NCI-H1417 (cell line): ENCODE data around the gene ZNF831.

Source experiments
- DNase-seq, 3 experiments: peaks; one replicate each; lab custom pipeline; 2025; lab: John Stamatoyannopoulos, UW

ZNF831 gene

DNA sequence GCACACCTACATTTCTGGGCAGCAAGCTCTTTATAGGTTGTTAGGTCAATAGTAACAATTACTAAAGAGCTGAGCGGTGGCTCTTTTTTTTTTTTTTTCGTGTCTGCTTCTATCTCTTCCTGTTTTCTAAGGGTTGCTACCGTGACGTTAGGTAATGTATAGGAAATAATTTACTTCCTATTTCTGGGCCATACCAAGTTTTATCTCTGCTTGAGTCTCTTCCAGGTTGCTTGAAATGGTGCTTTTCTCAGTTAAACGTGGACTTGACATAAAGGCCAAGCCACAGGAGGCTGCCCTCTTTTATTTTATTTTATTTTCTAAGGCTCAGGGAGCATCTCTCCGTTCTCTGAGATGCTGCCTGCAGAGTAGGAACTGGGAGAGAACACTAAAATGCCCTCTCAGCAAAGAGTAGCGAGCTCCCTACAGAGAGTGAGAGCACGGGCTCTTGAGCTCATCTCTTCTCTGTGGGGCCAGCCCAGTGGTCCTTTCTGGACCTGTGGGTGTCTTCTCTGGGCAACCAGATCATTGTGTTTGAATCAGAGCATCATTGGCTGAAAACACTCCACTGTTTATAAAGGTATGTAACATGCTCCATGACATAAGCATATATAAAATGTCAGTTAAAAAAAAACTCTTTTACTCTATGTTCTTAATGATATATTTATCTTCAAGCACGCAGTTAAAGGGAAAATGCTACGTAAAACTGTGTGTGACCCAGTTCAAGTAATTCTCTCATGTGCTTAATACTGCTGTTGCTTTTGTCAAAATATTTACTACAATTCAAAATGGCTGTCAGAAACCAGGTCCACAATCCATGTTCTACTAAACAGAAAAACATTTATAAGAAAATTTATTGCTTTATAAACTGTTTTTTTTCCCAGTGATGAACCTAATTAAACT, at the start of gene ZNF831:
TSS of gene ZNF831 (plus strand) at position 191 of the 900 bp plus-strand sequence. CDS start 27,199 bp downstream, outside the sequence.
- DNase-seq: no peak

DNA sequence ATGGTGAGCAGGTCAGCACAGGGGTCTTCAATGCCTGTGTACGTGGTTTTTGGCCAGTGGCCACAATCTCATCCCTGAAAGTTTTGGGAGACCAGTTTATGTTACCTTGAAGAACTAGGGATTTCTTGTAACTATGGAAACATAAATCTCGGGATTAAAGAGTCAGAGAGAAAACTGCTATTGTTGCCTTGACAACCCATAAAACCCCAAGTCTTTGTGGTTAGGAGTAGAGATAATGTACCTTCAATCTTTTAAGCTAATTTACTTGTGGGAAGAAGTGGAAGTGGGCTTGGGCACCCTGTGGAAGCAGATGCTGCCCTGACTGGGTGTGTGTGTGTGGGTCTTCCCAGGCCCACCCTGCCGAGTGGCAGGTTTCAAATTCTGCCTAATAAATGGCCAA, 46.1 kb upstream of the ZNF831 start:
- no peak for DNase-seq

DNA sequence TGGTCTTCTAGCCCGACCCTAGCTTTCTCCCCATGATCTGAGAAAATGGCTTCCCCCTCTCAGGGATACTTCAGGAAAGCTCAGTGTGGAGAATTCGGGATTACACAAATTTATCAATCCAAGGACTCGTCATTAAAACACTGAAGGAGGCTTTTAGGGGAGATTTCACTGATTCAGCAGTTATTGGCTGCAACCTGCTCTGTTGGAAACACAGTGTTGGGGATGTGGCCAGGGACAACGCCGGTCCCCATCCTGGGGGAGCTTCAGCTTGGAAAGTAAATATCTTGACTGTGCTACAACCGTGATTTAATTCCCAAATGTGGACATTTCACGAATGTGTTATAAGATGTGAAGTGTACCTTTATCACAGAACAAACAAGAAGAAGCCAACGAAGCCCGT, 44.8 kb upstream of the ZNF831 start:
- DNase-seq: no peak

DNA sequence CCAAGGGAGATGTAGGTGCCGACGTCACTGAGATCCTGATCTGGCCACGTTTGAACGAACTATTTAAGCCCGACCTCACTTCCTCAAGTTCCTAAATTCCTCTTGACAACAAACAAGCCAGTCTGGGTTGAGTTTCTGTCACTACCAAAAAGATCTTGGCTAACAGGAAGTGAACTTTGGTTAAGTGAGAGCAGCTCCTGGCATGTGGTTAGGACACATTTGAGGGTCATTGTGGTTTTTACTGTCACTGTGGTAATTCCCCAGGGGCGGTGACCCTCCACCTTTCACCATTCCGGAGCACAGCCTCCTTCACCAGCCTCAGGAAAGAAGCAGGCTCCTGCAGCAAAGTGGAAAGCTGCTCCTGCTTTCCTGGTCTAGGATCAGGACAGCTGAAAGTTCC, 43.1 kb upstream of the ZNF831 start:
- DNase-seq: no peak

DNA sequence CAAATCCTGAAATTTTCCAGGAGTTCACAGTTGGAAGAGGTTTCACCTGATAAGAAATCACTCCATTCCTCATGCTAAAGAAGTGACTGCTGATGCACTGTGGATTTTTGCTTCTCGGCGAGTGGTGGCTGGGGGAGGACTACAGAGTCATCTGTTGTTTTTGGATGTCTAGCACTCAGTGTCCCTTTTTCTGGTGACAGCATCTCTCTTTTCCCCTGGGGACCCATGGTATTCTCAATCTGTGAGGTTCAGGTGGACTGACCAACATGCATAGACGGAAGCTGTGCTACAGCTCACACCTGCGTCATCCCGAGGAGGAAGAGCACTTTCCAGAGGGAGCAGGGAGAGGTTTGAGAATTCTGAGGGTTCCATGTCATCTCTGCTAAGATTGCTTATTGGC, 42.7 kb upstream of the ZNF831 start:
- DNase-seq: no peak

DNA sequence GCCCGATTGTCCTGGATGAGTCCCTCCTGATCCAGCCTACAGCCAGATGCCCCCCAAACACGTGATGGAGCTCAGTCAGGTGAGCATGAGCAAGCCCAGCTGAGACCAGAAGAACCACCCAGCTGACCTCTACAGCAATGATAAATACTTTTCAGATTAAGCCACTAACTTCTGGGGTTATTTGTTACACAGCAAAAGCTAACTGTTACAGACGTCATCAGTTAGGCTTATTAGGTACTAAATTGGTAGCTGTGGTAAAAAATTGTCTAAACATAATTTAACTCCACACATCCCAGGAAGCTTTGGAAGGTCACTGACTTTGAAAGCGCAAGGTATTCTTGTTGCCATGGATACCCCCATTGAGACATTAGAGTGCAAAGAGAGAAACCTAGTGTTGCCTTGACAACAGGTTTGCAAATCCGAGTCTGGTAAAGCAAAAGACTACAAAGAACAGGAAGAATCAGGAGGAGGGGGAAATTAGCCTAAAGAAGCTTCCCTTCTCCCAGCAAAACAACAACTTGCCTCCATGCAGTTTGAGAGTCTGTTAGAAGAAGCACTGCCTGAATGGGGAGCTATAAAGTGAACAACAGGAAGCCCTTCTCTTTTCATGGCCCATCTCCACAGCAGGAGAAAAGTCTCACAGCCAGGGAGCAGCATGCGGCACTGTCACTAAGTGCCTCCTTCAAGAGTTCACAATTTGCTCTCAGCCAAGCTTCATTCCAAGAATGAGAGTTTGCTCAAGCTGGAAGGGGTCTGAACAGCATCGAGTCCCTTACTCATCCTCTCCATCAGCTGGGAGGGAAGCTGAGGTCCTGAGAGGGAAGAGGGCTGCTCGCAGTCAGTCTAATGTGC, 41.7 kb upstream of the ZNF831 start:
- DNase-seq: peak; percentile 40 to 77 (median 75)

DNA sequence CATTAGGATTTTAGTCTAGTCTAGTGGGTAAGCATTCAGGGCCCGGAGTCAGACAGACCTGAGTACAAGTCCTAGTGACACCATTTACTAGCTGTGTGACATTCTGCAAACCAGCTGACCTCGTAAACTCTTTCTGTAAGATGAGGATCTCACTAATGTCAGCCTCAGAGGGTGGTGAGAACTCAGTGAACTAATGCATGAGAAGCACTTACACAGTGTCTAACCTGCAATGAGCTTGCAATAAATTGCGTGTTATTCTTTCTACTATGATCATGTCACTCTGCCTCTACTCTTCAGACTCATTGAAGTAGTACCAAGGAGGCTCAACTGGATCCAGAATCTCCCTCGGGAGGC, 41.1 kb upstream of the ZNF831 start:
- DNase-seq: peak in 1 of 3 experiments; percentile 64

DNA sequence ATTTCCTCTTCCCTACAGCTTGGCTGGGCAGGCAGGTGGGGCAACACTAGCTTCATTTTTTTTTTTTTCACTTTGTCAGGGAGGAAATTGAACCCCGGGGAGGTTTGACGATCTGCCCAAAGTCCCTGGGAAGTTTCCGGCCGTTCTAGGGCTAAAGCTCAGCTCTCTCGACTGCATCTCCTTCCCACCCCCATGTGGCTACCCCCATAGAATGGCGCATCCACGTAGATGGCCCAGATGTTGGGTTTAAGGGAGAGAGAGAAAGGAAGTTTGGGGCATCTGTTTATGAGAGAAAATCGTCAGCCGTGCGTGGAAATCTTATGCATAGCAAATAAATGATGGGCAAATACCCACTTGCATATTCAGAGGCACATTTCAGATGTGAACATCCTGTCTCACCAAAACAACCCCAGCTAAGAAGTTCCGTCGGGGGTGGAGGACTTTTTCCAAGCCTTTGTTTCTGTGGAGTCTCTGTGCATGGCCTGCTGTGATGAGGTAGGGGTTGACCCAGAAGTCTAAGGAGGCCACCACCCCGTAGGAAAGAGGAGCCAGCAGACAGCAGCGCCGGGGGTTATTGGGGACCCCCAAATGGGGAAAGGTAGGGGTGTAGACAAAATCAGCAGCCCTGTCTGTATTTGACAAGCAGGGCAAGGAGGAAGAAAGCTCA, 40.5 kb upstream of the ZNF831 start:
- no peak for DNase-seq

DNA sequence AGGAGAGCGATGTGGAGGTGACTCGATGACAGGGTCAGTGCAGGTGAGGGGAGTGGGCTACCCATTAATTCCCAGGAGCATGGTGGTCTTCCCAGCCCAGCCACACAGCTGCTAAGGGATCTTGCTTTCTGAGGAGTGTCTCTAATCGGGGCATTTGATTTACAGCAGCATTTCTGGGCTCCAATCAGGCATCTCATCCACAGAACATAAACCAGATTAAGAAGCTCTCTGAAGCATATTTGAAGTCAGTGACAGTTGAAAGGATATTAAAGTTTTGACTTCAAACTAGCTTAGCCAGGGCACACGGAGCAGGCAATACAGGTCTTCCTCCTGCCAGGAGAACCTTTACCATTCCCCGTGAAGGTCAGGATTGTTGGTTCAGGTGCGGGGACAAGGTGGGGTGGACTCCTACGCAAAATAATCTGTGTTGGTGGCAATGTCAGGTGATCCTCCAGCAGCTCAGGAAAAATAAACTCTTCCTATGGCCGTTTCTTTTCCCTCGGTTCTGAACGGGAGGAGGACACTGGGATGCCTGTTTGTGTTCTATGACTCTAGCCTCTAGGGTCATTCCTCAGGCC, 39.9 kb upstream of the ZNF831 start:
- DNase-seq: no peak

DNA sequence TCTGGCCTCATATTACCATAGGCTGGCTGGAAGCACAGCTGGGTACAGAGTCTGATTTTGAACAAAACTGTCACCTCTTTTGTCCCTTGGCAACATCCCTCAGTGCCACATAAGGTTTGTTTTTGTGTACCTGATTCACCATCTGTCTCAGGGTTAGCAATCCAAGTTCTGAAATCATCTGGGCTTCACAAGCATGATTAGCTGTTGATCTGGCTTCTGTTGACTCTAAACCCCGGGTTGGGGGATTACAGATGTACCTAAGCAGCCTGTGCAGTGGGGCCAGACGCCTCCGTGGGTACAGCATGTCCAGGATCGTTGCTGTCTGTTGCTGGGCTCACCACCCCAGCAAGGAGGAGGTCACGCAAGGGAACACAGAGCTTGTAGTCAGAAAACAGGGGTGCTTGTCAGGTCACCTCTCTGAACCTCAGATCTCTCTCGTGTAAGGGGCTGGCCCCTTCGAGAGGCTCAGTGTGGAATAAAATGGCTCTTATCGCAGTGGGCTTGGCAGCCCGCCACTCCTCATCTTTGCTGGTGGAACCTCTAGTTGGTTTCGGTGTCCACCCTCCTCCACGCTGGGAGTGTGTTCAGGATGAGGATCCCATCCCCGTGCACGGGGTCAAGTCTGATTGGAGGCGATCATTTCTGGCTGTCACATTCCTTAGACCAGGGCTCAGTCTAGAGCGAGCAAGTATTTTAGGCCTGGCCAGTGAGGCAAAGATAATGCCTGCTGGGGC, 39.2 kb upstream of the ZNF831 start:
- DNase-seq: no peak

DNA sequence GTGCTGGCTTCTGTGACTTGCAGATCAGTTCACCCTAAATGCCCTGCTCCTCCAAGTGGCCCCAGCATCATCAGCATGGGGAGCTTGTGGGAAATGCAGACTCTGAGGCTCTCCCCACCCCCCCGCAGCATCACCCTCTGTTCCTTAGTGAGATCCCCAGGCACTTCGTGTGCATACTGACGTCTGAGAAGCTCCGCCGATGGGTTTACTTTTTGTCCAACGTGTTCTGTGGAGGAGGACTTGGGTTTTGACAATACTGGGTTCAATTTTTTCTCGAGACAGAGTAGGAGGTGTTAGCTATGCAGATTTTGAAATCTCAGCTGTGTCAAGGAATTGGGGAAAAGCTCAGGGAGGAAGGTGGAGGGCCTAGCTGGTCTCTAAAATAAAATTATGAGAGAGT, 38.3 kb upstream of the ZNF831 start:
- DNase-seq: no peak

DNA sequence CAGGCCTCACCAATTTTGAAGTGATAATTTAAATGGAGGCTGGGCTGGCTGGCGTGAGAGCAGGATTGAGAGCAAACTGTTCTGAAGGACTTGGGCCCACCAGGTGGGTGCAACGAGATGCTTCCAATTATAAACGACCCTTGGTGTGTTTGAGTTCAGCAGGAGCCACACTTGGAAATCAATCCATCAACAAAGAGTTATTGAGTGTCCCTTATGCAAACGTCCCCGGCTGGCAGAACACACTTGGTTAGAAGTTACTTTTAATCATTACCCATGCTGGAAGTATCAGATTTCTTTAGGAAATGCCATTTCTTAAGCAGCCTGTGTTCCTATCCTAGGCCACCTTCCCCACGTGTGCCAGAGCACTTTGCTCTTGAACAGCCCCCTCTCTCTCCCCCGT, 37.8 kb upstream of the ZNF831 start:
- peak in 1 of 3 experiments; percentile 62 for DNase-seq

DNA sequence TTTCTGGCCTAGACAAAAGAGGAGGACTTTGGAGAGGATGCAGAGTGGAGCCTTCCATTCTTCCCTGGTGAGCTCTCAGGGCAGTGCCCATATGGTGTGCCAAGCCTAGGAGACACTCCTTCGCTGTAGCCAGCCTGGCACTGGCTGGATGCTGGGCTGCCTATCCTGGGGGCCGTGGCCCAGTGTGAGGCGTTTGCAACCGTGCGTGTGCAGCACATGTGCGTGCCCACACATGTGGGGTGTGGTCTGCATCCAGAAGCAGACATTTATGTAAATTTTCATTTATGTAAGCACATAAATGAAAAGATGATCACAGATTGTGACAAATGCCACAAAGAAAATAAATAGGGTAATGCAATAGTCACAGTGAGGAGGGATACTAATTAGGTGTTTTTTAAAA, 35.8 kb upstream of the ZNF831 start:
- DNase-seq: no peak

DNA sequence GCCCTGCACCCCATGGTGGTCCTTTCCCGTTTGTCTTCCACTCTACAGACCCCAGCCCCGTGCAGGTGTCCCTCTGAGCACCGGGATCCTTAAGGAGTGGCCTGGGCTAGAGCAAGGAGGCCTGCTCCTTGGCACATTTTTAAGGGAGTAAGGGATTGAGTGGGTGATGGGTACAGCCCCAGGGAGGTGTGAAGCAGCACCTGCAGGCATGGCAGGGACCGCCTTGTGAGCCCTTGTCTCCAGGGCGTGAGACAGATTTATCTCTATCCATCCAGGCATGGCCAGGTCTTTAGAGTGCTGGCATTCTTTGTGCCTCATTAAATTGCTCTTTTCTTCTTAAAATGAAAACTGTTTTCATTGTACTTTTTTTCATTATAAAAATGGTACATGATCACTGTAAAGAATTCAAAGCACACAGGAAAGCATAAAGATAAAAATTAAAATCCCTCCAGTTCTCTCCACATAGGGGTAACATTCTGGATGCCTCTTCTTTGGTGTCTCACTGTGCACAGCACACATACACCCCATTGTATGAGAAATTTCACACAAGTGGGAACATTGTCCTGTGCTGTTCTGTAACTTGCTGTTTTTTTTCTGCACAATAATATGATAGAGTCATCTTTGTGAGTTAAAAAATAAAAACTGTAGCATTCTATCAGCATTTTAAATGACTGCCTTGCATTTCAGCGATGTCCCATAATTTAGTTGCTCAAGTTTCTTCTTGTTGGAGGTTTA, 31.9 kb upstream of the ZNF831 start:
- DNase-seq: no peak

DNA sequence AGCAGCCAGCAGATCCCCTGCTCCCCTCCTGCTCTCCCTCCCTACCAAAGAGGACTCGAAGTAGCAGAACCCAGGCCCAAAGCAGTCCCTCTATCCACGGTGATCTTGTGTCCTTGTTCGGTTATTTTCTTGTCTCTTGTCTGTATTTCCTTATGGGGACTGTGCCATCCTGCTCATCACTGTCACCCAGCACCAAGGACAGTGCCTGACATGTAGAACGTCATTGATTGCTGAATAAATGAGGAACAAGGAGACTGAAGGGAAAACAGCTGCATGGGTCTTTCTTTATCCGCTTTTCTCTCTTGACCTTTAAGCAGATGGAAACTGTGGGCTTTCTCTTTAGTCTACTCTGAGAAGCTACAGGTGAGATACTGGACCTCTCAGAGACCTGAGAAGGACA, 29.4 kb upstream of the ZNF831 start:
- DNase-seq: no peak

DNA sequence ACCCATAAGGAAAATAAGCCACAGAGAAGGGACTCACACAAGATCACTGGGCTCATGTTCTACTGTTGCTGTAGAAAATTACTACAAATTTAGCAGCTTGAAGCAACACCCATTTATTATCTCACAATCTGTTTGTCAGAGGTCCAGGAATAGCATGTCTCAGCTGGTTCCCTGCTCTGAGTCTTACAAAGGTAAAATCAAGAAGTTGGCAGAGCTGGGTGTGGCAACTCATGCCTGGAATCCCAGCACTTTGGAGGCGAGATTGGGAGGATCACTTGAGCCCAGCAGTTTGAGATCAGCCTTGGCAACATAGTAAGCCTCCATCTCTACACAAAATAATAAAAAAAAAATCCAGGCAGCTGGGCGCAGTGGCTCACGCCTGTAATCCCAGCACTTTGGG, 28.5 kb upstream of the ZNF831 start:
- DNase-seq: no peak

DNA sequence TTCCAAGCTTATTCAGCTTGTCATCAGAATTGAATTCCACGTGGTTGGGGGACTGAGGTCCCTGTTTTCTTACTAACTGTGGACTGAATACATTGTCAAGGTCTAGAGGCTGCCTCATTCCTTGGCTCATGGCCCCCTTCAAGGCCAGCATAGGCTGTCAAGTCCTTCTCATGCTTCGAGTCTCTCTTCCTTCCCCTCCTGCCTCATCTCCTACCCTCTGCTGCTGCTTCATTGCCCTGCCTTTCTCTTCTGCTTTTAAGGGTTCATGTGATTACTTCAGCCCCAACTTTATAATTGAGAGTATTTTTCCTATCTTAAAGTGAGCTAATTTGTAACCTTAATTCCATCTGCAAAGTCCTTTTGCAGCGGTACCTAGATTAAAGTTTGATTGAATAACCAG, 27.6 kb upstream of the ZNF831 start:
- no peak for DNase-seq

DNA sequence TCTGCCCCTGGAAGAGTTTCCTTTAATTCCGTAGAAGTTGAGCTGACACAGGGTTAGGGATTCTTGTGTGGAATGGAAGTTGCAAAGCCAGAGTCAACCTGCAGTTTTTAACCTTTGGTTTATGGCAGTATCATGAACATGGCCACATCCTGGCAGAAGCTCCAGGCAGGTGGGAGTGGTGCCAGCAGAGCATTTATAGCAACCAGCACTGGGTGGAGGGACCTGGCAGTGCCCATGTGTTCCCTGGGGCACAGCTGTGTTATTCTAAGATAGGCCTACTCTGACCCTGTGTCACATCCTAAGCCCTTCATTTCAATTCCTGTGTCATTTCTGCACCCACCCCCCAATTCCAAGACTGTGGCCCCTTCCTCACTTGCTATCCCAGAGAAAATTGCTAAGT, 26.1 kb upstream of the ZNF831 start:
- DNase-seq: peak in 1 of 3 experiments; percentile 45

DNA sequence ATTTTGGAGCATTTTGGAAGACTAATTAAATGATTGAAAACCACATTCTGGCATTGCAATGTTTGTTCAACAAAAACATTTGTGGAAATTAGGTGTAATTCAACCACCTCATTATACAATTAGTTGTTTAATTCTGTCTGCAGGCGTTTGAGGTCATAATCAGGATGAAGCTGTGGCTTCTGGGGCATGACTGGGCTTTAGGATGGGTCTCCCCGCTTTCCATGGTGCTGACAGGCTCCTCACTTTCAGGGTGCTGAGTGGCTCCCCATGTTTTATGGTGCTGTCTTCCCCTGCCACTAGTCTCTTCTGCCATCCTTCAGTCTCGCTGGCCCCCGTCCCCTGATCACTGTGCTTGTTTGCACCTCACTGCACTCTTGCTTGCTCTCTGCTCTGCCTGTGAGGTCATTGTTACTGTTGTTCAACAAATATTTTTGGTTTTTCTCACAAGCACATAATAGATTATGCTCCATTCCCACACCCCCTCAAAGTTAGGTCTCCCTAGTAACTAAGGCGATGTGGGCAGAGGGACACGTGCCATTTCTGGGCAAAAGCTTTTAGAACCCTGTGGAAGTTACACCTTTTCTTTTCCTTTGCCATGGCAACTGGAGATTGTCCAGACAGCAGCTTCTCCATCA, 25.4 kb upstream of the ZNF831 start:
- peak in 1 of 3 experiments; percentile 47 for DNase-seq

DNA sequence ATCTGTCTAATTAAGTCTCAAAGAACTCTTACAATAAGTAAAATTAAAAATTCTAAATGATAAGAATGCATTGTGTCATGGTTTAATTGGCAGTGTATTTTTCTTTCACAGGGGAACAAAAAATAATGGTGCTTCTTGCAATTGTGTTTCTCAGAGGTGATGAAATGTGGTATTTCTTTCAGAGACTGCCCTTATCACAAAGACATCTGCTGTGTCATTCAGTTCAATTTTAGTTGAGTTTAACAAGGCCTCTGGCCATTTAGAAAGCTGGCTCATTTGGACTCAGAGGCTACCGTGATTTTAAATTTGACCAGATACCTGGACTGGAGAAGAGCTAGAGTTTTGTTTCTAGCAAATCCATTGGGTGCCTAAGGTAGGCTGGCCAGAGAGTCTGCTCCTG, 23.6 kb upstream of the ZNF831 start:
- DNase-seq: no peak
